Transverse colon (tissue), 3 donors: ENCODE results near the gene MPV17.

Experiments
- EP300 ChIP-seq: sonication (generic); formaldehyde crosslinking; IDR thresholded peaks from one replicate; pipeline ENCODE4 v1.6.1; 2017; ENCODE audit warnings: antibody characterized with exemption, low read depth
- POLR2A ChIP-seq: fragments of 450-650 bp; IDR thresholded peaks from one replicate; pipeline ENCODE4 v1.6.1; 2016; ENCODE audit warnings: antibody characterized with exemption, mild to moderate bottlenecking, moderate library complexity
- POLR2AphosphoS5 ChIP-seq, 3 donors: sonication (generic); formaldehyde crosslinking; IDR thresholded peaks; one replicate each; pipeline ENCODE4 v1.6.1; 2016; ENCODE audit warnings: antibody characterized with exemption in 3 of 3

DNA sequence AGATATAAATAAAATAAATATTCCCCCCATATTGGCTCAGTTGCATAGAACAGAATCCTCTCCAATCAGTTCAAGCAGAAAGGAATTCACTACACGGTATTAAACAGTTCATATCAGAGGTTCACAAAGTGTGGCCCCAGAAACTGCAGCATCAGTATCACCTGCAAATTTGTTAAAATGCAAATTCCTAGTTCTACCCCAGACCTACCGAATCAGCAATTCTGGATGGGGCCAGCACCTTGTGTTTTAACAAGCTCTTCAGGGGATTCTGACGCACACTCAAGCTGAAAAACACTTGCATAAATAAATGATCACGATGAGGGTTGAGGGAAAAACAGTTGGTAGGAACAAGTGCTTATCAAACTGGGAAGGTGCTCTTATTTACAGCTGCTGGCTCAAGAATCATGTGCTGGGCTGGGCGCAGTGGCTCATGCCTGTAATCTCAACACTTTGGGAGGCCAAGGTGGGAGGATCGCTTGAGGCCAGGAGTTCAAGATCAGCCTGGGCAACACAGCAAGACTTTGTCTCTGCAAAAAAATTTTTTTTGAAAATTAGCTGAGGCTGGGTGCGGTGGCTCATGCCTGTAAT lies 27.3 kb upstream of the MPV17 start:
- TF ChIP-seq POLR2AphosphoS5 (IDR thresholded peaks at IDR 0.05) (no peak), POLR2A (no peak), EP300 (no peak)
